GM18951 (cell line): ENCODE measurements around the gene AQP2.

Experiments
- POLR2A ChIP-seq: IDR thresholded peaks from 4 replicates; pipeline ENCODE4 v1.6.1; 2011; ENCODE audit warnings: mild to moderate bottlenecking; ENCODE audit not compliant: insufficient read length, insufficient read depth; ENCODE audit errors: extremely low read depth
- in situ Hi-C: fragments of 300-500 bp; cut with MboI; formaldehyde crosslinking; loops from one replicate; pipeline ENCODE4 v1.12.0; 2022; ENCODE audit warnings: low sequenced_read_pairs, mixed read lengths, inconsistent platforms; ENCODE audit not compliant: unreplicated experiment

The AQP2 gene

GRCh38 chr12:49969651-49970429 is 19.3 kb downstream of the AQP2 start:
- in situ Hi-C loops = loop anchor here (5.0 kb wide), 1 partner anchor 87 kb away; the partner anchor contains the start of gene ASIC1

DNA sequence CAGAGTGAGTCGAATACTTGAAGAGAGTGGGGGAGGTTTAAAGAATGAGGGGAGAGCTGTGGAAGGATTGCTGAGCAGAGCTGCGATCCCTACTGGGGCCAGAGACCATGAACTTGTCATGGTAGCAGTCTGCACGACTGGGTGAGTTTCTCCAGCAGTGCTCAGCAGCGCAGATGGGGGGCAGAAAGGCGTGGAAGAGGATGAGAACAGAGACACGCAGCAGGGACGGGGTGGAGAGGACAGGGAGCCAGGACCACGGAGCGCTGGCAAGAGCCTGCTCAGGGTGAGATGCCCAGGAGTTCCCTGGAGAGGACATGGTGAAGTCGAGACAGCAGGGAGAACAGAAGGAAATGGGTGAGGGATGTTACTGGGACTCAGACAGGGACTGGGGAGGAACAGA is 20.1 kb downstream of the AQP2 start:
- no peak for TF ChIP-seq POLR2A
- in situ Hi-C loops = loop anchor here (5.0 kb wide), 1 partner anchor 87 kb away; the partner anchor contains the start of gene ASIC1

More at GRCh38 chr12:49969651-49970429, 19.3 kb downstream of the AQP2 start:
- TF ChIP-seq POLR2A = no peak

DNA sequence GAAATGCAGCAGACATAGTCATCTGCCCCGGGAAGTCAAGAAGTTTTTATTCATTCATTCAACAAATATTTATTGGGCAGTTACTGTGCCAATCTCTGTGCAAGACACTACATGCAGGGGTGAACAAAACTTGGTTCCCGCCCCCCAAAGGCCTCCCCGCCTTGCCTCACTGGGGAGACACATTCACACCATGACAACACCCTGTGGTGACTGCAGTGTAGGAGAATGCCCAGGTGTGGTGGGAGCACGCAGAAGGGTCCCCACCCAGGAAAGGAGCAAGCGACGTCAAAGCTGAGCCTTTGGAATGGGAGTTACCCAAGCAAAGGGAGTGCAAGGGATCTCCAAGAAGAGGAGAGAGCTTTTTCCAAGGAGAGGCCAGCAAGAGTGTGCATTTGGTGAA is 20.6 kb downstream of the AQP2 start:
- in situ Hi-C loops = loop anchor here (5.0 kb wide), 1 partner anchor 86 kb away; the partner anchor contains the start of gene ASIC1
- TF ChIP-seq POLR2A = no peak

GRCh38 chr12:49972129-49972528 is 21.6 kb downstream of the AQP2 start:
- TF ChIP-seq POLR2A = no peak
- in situ Hi-C loops = loop anchor here (5.0 kb wide), 1 partner anchor 85 kb away; the partner anchor contains the start of gene ASIC1

DNA sequence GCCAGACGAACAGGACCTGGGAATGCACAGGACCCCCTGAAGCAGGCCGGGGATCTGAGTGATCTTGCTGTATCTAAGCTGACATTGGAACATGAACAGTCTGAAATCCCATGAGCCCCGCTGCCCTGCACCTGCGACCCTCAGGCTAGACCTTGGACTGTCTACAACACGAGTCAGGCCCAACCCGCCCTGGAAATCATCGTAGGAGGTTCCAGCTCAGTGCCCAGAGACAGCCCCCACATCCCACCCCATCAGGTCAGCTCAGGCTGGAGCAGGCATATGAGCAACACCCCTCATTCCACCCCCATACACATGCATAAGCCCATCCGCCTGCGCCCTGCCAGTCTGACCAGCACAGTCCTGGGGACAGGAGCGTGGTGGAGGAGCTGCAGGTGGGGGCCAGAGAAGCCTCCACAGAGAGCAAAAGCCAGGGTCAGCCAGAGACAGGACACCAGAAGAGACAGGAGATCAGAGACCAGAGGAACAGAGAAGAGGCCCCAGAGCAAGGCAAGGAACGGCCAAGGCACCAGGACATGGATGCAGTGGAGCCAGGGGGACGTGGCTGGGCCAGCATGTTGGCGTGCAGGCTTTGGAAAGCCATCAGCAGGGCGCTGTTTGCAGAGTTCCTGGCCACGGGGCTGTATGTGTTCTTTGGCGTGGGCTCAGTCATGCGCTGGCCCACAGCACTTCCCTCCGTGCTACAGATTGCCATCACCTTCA is 22.3 kb downstream of the AQP2 start, which contains the start of gene AQP6:
TSS of gene AQP6 (plus strand) at position 307 of the 720 bp plus-strand sequence. CDS start at position 534, 227 bp downstream.
- in situ Hi-C loops = loop anchor here (5.0 kb wide), 1 partner anchor 84 kb away; the partner anchor contains the start of gene ASIC1
- TF ChIP-seq POLR2A = no peak

DNA sequence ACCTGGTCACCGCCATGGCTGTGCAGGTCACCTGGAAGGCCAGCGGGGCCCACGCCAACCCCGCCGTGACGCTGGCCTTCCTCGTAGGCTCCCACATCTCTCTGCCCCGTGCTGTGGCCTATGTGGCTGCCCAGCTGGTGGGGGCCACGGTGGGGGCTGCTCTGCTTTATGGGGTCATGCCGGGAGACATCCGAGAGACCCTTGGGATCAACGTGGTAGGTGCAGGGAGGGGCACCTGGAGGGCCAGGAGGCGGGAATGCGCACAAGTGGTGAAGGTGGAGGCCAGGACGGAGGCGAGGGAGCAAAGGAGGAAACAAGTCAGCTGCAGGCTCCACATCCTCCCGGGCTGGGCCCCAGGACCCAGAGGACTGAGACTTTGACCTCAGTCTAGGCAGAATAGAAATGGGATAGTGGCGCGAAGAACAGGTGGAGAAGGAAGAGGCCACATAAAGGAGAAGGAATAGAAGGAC is 22.9 kb downstream of the AQP2 start:
- no peak for TF ChIP-seq POLR2A
- in situ Hi-C loops = loop anchor here (5.0 kb wide), 1 partner anchor 84 kb away; the partner anchor contains the start of gene ASIC1

DNA sequence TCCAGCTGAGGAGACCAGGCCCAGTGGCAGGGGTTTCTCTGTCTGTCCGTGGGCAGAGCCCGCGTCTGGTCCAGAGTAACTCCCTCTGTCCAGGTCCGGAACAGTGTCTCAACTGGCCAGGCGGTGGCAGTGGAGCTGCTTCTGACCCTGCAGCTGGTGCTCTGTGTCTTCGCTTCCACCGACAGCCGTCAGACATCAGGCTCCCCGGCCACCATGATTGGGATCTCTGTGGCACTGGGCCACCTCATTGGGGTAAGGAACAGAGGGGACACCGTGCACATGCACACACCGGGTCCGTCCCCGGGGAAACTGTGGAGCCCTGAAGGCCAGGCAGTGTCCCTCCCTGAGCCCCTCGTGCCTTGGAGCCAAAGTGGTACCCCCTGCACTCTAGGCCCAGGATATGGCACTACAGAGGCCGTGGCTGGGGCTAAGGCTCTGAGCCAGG is 23.7 kb downstream of the AQP2 start:
- no peak for TF ChIP-seq POLR2A
- in situ Hi-C loops = loop anchor here (5.0 kb wide), 1 partner anchor 83 kb away; the partner anchor contains the start of gene ASIC1

DNA sequence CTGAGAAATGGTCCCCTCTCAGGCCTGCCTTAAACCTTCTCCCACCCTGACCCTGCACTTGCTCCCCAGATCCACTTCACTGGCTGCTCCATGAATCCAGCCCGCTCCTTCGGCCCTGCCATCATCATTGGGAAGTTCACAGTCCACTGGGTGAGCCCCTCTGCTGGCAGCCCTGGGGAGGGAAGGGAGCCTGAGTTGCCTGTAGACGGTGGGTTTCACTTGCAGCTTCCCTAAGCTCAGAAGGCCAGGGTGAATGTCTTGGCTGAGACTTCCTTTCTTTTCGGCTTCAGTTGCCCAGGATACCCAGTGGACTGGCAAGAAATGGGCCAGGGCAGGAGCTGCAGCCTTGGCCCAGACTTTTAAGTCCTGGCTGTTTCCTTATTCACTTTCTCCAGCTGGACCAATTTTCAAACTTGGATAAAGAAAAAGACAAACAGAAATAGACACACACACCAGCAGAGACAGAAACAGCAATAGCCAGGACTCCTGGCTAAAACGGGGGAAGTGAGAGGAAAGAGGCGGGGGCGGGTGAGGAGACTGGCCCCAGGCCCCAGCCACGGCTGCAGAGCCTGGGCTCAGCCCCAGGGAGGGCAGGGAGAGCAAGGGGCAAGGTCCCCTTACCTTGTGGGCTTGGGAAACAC is 24.3 kb downstream of the AQP2 start:
- in situ Hi-C loops = loop anchor here (5.0 kb wide), 1 partner anchor 83 kb away; the partner anchor contains the start of gene ASIC1
- no peak for TF ChIP-seq POLR2A

- in situ Hi-C loops = no loop called here
- no peak for TF ChIP-seq POLR2A
Observed at GRCh38 chr12:49975318-49975761, 24.8 kb downstream of the AQP2 start.

DNA sequence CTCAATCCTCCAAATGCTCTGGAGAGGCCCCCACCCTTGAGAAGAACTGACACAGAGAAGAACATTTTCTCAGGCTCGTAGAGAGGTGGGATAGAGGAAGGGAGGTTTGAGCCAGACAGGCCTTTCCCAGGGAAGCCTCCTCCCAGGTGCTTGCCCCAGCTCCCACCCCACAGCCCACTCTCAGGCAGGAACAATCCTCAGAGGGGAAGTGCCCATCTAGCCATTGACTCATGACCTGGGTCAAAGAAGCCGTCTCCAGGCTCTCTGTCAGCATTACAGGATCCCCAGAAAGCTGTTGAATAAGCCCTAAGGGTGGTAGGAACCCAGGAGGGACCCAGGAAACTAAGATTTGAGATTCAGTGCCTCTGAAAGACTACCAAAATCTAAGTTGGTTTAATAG is 26.0 kb downstream of the AQP2 start:
- TF ChIP-seq POLR2A = no peak

GRCh38 chr12:49978125-49978524 is 27.6 kb downstream of the AQP2 start:
- in situ Hi-C loops = no loop called here
- TF ChIP-seq POLR2A = no peak

More for the DNA sequence above, 26.0 kb downstream of the AQP2 start:
- in situ Hi-C loops = no loop called here

DNA sequence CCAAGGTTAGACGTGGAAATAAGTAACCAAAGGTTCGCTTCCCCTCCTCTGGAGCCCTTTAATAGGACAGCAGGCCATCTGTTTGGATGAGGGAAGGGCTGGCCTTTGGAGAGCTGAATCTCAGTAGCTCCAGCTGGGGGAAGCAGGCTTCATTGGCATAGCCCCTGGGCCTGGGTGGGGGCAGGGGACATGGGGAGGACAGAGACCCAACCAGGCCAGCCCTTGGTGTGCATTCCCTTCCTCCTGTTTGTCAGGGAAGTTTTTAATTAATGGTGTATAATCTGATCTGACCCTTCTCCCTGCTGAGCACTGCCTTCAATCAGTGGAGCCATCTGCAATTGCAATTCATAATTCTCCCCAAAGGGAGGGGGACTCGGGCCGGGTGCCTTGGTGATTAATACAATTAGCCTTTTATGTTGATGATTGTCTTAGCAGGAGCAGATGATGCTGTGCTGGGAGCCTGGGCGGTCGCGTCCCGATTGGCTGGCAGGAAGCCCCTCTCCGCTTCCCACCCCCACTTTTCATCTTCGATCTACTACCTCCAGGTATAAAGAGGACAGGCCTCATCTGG is 28.6 kb downstream of the AQP2 start:
- no peak for TF ChIP-seq POLR2A
- in situ Hi-C loops = no loop called here
